Fibroblast of skin of abdomen (primary cell): ENCODE data around the gene THAP10. TPM values are rescaled to one million over a fixed set of nuclear protein-coding genes. Genes with fewer than 3 reads are reported as not detected.
"Not testable (repeated sequence)": the region's sequence is repeated elsewhere in the genome, so short reads cannot be mapped to it uniquely, and the experiment has no call there.

Source experiments
- DNase-seq: peaks from one replicate; pipeline ENCODE4 v3.0.0-alpha.2; 2013
- polyA plus RNA-seq, 2 experiments: library from polyadenylated mRNA; unstranded; fragments of 120-200 nt; gene quantifications; one replicate each; pipeline ENCODE4 v1.2.1, GENCODE V29; 2013; ENCODE audit not compliant: insufficient read length in 2 of 2

Gene THAP10
- 3.4 TPM for polyA plus RNA-seq (2013, experiment 1 of 2; ENCODE audit: insufficient read length)
- polyA plus RNA-seq (2013, experiment 2 of 2; ENCODE audit: insufficient read length): 4.1 TPM

DNA sequence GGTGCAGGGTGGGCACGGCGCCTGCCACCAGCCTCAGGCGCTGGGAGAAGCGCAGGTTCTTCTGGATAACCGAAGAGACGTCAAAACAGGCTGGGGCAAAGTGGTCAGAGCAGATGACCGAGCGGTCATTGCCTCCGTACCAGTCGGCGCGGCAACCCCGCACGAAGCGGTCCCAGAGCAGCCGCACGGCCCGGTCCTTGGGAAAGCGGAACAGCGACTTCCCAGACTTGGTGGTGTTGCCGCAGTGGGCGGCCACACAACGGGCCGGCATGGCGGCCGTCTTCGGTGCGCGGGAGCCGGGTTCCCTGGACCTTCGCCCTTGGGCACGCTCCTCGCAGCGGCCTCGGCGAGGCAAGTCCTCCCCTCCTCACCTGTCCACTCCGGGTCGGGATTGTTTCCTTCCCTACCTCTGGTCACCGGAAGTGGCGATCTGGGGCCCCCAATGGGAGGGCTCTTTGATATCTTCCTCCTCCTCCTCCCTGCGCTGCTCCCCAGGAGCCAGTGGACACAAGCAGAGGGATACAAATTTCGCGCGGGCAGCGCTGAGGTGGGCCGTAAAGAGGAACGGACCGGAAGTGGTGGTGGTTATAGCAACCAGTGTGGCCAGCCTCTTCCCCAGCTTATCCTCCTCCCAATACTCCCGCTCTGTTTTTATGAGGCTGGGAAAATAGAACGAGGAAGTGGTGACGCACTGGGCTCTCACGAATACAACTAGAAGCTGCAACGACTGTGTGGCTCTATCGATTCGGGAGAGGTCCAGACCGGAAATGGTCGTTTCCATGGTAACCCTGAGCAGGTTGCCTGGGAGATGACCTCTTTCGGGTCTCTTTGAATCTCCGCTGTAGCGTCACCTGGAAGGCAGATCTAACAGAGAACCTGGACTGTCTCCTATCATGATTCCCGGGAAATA is at the start of gene THAP10, which contains the start of gene LRRC49:
TSS of gene THAP10 (minus strand) at position 432 of the 910 bp plus-strand sequence. CDS start at position 271, 161 bp downstream.
TSS of gene LRRC49 (plus strand) at position 825 of the 910 bp plus-strand sequence. CDS start at position 894, 69 bp downstream.
- DNase-seq: peak; percentile 96

DNA sequence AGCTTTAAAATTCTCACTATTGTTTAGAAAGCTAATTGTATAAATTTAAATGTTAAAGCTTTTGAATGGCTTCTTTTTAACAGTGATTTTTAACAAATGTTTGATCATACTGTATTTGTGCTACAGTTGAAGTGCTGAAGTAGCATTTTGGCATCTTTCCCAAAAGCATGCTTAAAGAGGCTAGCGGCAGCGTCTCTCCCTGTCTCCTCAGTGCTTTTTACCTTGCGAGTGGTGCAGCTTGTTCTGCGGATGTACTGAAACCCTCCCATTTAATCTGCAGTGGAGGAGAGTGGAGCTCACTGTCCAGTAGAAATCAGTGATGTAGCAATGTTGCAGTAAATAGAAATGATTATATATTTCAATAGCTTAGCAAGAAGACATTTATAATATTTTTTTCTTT is 44.1 kb upstream of the THAP10 start:
- DNase-seq: peak; percentile 27

DNA sequence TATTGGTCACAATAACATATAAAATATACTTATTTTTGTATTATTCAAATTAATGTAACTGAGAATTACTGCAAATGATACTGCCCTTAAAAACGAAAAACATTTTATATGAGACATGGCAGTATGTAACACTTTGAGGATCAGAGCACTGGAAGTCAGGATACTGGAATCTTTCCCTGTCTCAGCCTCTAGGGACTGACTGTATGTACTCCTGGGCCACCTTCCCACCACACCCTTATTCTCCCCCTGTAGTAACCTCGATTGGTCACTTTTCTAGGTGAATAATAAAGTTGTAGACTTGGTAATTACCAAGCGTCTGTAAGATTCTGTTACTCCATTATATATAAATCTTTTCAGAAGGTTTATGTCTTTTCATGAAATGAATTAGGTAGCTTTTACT is 43.4 kb upstream of the THAP10 start:
- no peak for DNase-seq

DNA sequence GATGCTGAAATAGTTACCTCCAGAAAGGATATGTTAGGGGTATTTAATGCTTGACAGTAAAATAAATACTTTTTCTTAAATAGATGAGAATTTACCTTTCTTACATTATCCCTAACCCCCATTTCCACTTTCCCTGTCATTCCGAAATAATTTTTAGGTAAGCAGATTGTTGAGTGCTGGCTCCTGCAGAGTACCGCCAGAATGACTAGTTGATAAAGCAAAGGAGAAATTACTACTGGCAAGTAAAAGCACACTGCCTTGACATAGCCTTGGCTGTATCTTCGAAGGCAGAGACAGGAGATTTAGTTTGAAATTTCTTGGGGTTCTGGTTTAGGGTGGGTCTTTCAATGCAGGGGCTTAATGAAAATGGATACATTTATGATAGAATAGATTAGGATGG is 41.2 kb upstream of the THAP10 start:
- no peak for DNase-seq

DNA sequence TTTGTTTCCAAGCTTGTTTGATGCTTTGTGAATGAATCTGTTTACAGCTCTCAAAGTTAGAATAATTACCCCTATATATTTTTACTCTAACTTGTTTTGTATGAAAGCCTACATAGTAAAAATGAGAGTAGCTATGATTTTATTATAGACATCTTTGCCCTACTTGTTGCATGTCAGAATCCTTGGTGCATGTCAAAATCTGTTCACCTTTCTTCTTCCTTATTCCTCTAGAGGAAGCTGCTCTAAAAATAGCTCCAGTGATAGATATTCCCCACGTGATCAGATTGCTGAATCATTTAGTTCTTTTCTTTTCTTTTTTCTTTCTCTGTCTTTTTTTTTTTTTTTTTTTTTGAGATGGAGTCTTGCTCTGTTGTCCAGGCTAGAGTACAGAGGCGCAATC is 40.2 kb upstream of the THAP10 start:
- no peak for DNase-seq

DNA sequence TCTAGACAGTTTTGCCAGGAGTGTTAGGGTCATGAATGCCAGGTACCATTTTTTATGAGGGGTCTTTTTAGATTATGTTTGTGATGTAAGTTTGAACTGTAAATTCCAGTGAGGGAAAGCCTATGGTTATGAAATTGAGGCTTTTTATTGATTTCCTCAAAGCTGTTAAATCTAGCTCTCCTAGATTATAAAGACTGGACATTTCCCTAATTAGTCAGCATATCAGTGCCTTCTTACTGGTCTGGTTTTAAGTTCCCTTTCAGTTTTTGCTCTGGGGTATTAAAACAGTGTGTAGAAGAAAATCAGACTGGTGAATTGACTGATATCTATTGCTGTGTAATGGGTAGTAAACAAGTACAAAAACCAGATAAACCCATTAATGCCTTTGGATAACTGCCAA is 39.6 kb upstream of the THAP10 start:
- no peak for DNase-seq

DNA sequence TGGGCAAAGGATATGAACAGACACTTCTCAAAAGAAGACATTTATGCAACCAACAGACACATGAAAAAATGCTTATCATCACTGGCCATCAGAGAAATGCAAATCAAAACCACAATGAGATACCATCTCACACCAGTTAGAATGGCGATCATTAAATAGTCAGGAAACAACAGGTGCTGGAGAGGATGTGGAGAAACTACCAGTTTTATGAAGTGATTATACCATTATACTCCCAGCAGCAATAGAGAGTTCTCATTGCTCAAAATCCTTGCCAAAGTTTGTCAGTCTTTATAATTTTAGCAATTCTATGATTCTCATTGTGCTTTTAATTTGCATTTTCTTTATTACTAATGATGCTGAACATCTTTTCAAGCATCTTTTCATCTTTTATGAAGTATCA is 34.7 kb upstream of the THAP10 start:
- not testable (repeated sequence) for DNase-seq

DNA sequence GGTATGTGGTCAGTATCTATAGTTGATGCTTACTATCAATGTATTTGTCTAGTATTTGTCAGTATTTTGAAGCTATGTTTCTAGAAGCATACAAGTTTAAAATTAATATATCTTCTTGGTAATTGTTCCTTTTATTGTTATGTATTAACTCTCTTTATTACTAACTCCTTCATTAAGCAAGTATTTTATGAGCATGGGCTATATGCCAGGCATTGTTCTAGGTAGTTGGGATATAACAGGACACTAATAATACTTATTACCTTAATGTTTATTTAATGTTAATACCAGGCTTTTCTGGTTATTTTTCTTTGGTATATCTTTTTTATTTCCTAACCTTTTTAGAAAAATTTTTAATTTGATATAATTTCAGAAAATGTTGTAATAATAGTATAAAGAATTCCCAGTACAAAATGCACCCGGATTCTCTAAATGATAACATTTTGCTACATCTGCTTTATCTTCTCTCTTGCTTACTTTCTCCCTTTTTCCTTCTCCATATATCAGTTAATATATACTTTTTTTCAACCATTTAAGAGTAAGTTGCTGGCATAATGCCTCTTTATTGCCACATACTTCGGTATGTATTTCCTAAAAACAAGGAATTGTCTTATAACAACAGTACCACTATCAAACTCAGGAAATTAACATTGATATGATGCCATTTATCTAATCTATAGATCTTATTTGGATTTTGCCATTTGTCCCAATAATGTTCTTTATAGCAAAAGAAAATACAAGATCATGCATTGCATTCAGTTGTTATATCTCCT is 31.3 kb upstream of the THAP10 start:
- peak; percentile 27 for DNase-seq

DNA sequence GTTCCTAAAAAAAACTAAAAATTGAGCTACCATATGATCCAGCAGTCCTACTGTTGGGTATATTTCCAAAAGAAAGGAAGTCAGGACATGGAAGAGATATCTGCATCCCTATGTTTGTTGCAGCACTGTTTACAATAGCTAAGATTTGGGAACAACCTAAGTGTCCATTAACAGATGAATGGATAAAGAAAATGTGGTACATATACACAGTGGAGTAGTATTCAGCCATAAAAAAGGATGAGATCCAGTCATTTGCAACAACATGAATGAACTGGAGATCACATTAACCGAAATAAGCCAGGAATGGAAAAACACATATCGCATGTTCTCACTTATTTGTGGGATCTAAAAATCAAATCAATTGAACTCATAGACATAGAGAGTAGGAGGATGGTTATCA is 29.9 kb upstream of the THAP10 start:
- no peak for DNase-seq

DNA sequence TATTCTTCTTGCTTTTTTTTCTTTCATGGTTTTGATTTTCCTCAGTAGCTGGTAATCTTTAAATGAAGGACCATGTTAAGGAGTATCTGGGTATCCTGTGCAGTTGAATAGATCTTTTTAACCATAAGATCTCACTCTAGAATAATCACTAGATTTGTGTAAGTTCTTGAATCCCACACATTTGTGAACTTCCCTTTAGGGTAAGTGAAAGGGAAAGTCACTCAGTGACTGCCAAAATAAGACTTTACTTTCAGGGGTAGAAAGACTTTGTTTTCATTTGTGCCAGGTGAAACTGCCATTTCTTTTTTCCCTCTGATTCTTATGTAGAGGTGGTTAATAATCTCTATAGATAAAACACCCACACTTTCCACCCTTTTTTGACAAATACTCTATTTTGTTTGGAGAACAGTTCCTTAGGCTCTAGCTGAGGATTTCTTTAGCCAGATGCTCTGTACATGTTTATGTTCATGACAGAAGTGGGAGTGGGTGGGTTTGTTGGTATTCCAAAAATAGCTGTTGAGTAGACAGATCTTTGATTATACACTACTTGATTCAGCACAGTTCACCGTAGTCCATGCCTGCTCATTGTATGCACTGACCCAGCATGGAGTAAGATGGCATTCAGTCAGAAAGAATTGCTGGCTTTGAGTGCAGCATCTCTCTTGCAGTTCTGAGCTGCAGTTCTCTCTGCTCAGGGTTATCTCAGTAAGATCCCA is 28.9 kb upstream of the THAP10 start:
- no peak for DNase-seq

DNA sequence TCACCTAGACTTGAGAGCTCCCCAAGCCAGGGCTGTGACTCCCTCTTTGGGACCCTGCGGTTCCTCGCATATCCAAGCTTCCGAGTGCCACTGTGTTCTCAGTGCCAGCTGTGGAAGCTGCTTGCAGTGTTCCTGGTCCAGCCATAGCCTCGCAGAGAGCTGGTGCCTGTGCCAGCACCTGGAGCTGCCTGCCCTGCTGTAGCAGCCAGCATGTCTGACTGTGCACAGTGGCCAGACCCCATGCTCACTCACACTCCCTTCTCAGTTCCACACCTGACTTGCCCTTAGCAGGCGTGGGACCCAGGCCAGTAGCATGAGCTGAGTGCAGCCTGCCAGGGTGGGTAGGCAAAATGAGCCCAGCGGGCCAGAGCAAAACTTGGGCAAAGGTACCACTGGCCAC is 25.7 kb upstream of the THAP10 start:
- DNase-seq: no peak

DNA sequence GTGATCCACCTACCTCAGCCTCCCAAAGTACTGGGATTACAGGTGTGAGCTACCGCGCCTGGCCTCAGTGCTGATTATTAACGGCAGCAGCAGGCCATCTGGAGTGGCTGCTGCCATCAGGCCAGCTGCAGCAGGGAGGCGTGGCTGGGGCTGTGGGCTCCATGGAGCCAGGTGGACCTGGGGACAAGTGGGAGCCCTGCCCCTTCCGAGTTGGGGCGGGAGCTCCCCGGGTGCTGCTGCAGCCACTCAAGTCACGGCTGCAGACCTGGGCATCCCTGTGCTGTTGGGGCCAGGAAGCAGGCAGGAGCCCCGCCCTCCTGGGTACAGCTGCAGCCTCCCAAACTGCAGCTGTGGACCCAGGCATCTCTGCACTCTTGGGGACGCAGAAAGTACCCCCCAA is 24.3 kb upstream of the THAP10 start:
- DNase-seq: no peak

DNA sequence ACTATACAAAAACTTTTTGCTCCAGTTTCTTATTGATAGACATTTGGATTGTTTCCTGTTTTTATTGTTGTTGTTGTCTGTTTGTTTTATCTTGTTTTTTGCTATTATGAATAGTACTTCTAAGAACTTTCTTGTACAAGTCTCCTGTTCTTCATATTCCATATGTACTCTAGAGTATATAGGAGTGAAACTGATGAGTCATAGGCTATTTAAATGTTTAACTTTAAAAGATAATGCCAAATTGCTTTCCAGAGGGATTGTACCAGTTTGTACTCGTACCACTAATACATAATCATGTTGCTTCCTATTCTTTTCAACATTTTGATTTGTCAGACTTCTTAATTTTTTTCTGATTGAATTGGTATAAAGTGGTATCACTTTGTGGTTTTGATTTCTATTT is 20.0 kb upstream of the THAP10 start:
- DNase-seq: no peak

DNA sequence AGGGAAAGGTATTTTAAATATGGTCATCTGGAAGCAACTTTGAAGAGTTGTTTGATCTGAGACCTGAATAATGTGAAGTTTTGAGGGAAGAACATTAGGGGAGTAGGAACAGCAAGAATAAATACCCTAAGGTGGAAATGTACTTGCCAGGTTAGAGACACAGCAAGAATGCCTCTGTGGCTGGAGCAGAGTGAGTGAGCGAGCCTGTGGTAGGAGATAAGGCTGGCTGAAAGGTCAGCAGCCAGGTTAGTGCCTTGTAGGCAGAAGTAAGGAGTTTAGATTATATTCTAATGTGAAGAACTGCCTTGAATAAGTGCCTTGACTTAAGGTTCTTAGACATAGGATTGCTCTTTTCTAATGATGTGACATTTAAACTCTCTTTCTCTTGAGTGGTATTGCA is 18.7 kb upstream of the THAP10 start:
- DNase-seq: no peak

DNA sequence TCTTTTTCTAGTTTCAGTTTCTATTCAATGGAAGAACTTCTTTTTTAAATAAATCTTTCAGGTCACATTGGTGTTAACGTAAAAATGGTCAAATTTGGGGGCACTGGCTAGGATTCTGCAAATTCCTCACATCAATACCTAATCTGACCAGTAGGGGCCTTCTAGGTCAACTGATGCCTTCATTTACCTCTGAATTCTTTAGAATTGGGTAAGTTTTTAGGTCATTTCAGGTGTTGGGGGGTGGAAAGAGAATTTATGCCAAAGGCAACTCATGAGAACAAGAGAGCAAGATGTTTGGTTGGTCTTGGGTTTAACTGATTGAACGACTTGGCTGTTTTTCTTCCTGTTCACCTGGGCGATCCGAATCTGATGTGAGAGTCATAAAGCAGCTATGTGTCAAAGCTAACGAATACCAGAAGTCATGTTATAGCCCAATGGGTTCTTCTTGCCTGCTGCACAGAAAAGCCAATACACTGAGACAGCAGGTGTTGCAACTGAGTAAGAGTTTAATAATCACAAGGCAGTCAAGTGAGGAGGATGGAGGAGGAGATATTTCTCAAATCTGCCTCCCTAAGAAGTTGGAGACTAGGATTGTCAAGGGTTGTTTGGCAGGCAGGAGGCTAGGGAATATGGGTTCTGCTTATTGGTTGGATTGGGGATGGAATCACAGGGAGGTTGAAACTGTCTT is 15.7 kb upstream of the THAP10 start:
- no peak for DNase-seq

DNA sequence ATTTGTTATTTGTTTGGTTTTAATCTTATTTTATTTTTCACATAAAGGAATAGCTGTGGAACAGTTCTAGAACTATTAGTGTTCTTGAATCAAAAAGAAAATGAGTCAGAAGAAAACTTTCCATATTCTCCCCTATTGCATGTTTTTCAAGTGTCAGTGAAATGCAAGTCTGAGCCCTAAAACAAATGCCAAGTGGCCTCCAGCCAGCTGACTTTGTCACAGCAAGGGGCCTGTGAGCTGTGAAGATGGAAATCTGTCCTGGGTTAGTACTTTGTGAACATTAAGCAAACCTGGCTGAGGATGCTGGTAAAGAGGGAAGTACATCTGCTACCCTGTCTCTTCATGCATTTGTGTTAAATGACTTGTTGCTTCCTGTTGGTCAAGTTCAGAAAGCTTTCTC is 14.6 kb upstream of the THAP10 start:
- DNase-seq: peak; percentile 37

DNA sequence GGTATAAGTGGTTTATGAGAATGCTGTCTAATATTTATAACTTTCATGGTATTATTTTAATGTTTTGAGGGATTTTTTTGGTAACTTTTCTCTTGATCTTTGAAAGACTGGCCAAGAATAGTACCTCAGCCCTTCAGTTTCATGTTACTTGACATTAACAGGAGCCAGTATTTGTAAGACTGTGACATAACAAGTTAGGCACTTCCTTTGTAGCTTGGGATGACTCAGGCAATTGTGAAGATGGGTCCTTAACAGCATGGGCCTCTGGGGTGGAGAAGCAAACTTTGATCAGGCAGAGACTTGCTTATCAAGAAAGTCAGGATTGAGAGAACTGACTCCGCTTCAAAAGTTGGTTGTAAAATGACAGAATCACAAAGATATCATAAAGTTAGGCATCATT is 9.9 kb upstream of the THAP10 start:
- DNase-seq: peak; percentile 88

DNA sequence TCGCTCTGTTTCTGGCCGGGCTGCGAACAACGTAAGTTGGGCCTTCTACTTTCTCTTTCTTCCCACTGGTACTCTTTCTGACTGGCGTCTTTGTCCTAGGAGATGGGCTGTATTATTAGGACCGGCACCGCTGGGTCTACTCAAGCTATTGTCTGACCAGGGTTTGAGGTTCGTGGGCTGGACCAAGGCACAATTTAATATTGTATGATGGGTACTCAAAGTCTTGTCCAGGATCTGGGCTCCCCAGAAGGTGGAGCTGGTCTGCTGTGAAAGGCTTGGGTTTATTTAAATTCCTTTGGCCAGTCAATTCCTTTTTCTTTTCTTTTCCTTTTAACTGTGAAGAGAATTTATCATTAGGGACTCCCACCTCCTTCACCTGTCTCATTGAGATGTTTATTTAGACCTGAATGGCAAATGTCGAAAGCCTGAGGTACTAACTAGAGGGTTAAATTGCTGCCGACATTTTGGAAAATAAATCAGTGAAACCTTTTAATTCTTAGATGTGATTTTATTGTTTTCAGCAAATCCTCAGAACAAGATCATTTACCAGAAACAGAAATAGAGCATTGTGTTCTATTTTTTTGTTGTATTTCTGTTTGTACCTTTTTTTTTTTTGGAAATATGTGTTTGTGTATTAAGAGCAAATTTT is 803 bp upstream of the THAP10 start:
- DNase-seq: peak; percentile 71

DNA sequence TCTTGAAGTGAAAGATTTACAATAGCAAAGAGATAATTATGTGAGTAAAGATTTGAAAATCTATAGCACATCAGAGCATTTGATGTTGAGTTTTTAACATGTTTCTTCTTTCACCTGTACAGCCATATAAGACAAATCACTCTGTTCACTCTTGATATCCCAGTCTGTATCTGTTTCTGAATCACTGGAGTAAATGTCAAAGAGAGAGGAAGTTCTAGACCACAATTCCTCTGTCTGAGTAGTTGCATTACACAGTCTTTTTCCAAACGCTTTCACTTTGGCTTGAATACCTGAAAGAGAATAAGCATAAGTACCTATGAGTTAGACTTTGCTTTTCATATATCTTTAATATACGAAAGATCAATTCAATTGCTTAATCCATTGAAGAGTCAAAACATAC is 9.9 kb downstream of the THAP10 start:
- no peak for DNase-seq

DNA sequence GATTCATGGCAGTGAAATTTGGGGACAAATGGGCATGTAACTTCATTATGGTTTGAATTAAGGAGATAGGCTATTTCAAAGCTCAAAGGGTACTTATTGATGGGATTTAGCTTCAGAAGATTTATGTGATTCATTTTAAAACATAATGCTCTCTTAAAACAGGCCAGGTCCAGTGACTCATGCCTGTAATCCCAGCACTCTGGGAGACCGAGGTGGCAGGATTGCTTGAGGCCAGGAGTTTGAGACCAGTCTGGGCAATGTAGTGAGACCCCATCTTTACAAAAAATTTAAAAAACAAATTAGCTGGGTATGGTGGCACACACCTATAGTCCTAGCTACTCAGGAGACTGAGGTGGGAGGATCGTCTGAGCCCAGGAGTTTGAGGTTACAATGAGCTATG is 11.5 kb downstream of the THAP10 start:
- DNase-seq: no peak

DNA sequence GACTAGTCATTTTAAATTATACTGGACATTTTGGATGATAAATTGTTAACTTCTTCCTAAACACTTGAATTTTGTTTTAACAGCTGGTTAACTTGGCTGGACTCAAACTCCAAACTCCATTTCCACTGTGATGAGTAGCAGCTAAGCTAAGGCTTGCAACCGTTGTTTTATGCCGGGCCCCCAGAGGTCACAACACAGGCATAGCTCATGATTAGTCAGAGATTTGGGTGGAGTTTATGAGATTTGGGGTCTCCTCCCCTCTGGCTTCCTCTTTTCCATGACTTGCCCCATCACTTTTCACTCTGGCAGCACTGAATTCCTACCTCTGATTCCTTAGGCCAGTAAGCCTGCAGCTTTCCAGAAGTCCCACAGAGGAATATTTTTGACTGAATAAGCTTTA is 12.8 kb downstream of the THAP10 start:
- peak; percentile 84 for DNase-seq

DNA sequence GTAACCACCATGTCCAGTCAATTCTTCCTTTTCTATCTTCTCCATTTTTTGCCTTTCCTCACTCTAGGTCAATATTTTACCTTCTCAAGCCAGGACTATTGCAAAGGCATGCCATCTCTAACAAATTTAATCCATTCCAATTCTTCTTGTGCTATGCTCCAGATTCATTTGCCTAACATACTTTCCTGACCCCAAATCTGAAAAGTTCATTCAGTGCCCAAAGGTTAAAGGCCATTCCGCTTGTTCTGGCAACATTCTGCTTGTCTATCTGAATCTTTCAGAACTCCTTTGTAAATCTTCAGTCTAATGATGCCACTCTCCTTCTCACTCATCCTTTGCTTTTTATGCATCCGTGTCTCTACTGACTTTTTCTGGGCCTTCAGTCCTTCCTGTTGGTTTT is 15.6 kb downstream of the THAP10 start:
- no peak for DNase-seq
